HG03066 (cell line): ENCODE results near the gene MED15.
"Not testable (repeated sequence)": the region's sequence is repeated elsewhere in the genome, so short reads cannot be mapped to it uniquely, and the experiment has no call there.

Experiments
- ATAC-seq: cut with Tn5 transposase; IDR thresholded peaks from one replicate; pipeline ENCODE4 v1.9.1; 2021; ENCODE audit warnings: low read depth; ENCODE audit not compliant: unreplicated experiment

Gene MED15, protein sequence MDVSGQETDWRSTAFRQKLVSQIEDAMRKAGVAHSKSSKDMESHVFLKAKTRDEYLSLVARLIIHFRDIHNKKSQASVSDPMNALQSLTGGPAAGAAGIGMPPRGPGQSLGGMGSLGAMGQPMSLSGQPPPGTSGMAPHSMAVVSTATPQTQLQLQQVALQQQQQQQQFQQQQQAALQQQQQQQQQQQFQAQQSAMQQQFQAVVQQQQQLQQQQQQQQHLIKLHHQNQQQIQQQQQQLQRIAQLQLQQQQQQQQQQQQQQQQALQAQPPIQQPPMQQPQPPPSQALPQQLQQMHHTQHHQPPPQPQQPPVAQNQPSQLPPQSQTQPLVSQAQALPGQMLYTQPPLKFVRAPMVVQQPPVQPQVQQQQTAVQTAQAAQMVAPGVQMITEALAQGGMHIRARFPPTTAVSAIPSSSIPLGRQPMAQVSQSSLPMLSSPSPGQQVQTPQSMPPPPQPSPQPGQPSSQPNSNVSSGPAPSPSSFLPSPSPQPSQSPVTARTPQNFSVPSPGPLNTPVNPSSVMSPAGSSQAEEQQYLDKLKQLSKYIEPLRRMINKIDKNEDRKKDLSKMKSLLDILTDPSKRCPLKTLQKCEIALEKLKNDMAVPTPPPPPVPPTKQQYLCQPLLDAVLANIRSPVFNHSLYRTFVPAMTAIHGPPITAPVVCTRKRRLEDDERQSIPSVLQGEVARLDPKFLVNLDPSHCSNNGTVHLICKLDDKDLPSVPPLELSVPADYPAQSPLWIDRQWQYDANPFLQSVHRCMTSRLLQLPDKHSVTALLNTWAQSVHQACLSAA

DNA sequence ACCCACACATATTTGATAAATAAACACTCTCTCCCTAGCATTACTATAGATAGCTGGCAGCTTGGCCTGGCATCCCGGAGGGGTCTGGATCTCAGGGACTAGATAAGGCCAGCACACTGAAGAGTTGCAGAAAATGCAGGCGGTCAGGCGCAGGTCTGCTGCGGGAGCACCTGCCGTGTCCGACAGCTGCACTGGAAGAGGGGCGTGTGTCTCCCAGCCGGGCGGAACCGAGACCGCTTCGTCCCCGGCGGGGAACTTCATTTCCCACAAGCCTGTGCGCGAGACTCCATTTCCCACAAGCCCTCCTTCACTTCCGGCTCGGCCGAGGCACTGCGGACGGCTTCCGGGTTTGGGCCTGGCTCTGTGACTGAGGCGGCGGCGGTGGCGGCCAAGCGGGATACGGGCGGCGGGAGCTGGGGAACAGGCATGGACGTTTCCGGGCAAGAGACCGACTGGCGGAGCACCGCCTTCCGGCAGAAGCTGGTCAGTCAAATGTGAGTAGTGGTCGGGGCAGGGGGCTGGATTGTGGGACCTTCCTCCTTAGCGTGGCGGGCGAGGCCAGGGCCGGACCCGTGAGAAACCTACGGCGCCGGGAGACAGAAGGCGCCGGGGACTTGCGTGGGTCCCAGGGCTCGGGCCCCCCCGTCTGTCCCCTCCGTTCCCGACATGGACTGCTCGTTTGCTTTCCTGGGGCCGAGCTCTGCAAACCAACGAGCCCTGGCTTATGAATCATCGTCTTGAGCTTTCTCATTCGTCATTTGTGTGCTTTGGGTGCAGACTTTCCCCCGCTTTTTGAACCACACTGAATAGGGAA lies at the start of gene MED15:
MED15 (plus strand) TSS at position 358 of the 814 bp plus-strand sequence; CDS start at position 427, 69 bp downstream.
- peak; percentile 91 for ATAC-seq

DNA sequence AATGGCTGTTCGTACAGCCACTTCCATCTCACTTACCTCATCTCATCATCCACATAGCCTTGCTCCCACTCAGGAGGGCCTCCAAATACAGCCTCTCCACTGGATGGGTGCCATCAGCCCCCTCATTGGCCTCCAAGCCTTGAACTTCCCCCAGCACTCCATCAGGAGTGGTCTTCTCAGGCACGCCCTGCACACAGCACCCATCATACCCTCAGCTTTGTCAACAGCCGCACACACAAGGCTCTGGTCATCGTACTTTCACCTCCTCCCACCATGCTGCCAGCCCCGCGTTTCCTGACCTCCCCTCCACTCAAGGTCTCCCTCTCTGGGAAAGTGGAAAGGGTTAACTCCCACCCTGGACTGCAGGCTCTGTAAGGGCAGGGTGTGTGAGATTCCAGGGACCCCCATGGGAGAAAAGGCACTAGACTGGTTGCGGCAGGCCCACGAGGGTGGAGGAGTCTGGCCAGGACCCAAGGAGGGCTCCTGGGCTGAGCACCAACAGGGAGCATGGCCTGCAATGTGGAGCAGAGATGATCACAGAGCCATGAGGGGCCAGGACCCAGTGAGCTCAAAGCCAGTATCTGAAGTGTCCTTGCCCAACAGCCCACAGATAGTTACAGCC lies 48.8 kb upstream of the MED15 start:
- ATAC-seq: no peak

DNA sequence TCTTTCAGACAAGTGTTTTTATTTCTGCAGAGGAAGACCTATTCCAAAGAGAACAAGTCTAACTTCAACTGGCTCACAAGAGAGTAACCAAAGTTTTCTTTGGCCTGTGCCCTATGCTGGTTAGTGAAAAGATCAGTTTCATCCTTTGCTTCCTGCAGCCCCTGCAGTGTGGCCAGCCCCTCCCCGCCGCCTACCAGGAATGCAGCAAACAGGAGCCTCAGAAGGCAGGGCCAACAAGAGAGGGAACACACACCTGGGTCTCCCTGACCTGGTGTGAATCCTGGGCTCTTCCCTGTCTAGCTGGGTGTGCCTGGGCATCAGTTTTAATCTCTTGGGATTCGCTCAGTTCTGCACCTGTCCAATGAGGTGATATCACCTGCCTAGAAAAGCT lies 48.3 kb upstream of the MED15 start:
- ATAC-seq: no peak

DNA sequence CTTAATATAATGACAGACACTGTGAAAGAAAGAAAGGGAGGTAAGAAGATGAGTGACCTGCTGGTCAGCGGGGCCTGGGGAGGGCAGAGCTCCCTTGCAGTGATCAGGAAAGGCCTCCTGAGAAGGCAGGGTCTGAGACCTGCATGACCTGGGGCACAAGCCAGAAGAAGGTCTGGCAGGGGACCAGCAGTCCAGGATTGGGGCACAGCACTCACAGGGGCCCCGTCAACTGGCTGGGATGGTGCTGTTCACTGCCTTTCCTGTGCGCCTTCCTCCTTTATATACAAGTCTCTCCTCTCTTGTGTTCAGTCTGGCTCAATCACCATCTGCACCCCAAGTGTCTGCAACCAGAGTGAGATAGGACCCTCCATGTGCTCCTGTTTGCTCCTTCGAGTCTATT lies 47.5 kb upstream of the MED15 start:
- ATAC-seq: no peak

DNA sequence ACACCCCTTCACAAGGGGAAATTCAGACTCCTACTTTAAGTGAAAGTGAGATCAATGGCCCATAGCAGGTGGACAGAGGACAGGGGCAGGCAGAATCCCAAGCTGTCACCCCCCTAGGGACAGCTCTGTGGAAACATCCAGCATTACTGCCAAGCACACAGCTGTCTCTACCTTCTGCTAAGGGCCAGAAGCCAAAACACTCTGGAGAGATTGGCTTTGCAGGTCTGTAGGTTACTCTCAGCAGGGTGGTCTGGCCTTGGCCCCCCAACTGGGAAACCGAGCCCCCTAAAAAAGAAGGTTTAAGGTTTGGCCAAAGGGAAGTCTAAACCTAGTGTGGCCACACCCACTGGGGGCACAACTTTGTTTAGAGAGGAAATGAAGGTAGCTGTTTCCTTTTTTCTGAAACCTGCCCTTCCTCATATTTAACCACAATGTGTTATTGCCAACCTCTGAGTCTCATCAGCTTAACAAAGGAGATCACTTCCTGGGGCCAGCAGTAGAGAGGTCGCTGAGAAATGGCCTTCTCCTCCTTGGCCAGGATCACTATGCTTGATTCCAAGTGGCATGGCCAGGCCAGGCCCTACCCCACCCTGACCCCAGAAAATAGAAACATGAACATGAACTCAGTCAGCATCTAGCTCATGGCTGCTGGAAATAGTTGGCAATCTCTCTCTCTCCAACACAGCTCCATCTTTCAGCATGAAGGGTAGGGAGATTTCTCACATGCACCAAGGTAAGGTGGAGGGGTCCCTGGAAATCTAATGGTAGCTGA lies 43.9 kb upstream of the MED15 start:
- no peak for ATAC-seq

DNA sequence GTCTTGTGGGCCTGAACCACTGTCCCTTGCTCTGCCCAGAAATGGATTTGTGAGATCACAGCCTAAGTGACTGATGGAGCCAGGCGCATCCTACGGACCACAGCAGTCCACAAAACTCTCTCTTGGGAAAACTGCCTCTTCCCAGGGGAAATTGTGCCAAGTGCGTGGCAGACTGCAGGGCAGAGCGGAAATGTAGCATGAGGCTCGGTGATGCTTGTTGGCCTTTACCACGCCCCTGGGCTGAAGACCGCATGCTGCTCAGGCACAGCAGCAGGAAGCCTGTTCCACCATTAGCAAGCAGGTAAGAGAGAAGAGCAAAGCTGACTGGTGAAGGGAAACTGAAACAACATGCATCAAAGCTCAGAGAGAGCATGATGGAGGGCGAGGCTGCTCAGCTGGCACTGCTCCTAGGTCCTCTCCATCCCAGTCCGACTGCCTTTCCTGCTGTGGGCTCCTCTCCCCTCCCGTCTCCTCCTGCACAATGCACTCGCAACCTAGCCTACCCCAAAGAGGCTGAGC lies 43.3 kb upstream of the MED15 start:
- no peak for ATAC-seq

DNA sequence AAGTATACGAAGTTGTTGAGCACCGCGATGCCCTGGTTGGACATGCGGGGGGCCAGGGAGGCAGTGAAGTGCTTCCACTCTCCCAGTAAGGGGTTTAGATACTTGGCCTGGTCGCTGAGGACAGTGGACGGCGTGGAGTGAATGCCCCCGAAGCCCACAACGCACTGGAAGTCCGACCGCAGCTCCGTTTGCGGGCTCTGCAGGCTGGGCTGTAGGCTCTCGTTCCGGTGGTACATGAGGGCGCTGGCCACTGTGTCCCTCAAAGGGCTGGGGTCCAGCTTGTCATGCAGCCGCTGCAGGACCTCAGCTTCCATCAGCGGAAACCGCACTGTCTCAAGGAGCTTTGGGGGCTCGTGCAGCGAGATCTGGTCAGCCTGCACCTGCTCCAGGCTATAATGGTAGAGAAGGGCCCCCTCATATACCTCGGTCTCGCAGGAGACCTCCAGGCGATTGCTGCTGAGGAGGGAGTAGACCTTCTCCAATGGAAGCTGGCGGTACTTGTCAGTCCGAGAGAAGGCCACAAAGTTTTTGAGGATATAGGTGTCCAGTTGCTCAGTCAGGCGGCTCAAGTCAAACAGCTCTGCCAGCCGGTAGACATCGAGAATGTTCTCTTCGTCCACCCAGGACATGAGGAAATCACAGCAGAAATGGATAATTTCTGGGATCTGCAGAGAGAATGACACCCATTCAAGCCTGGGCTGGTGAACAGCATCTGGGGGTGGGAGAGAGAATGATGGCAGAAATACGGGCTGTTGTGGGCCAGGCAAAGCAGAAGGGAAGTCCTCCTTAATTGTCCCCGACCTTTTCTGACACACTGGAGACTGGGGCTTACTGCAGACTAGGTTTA lies 42.3 kb upstream of the MED15 start:
- ATAC-seq: no peak

DNA sequence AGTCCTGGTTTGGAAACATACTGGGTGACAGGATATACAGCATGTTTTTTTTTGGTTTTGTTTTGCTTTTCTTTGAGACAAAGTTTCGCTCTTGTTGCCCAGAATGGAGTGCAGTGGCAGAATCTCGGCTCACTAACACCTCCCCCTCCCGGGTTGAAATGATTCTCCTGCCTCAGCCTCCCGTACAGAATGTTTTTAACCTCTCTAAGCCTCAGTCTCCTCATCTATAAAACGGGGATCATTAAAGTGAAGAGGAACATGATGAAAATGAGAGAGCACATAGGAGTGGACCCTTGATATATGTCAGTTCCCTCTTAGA lies 41.7 kb upstream of the MED15 start:
- no peak for ATAC-seq

DNA sequence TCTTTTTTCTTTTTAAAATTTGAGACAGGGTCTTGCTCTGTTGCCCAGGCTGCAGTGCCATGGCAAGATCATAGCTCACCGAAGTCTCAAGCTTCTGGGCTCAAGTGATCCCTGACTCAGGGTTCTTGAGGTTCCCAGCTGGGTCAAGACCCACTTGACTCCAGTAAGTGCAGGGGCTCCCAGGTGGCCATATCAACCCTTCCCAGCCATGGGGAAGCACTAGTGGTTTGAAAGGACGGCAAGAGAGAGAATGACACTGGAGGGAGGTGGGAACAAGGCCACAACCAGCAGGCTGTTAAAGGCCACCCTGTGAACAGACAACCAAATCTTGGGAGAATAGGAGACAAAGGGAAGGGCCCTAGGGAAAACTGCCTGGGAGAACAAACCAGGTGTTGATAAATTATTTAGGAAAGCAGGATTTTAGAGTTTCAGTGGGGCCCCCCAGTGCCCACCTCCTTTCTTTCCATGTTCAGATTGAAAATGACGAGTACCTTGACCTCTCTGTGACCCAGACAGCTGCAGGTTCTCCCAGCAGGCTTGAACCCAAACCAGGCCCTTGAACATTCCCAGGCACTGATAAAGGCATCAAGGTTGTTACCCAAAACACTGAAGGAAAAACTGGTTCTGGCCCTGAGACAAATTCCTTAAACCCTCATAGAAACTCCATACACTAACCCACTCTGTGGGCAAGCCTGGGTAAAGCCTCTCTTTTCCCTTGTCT lies 40.6 kb upstream of the MED15 start:
- no peak for ATAC-seq

DNA sequence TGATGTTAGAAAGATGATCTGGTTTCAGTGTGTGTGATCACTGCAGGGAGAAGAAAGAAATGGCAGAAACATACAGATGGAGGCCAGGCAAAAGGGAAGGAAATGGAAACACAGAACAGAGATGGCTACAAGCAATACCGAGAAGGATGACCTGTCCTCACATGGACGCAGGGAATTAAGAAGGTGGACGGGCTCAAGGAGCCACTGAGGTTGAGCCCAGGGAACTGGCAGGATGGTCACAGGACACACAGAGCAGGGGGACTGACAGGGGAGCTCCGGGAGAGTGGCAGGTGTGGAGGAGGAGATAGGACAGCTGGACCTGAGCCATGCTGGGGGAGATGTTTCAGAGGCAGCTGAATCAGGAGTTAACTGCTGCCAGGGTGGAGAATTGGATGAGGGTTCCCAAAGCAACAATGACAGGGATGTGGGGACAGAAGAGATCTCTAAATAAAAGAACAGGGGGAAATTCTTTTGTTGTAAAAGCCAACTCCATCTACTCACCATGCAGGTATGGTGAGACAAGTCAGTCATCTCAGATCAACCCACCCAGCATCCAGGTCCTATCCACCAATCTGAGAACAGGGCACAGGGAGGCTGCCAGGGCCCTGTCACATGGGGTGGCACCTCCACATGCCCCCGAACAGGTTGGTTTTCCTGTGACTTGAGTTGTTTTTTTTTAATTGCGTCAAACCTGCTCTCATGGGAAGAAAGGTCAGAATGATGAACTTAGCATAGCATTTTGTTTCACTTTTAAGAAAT lies 38.1 kb upstream of the MED15 start:
- ATAC-seq: no peak

DNA sequence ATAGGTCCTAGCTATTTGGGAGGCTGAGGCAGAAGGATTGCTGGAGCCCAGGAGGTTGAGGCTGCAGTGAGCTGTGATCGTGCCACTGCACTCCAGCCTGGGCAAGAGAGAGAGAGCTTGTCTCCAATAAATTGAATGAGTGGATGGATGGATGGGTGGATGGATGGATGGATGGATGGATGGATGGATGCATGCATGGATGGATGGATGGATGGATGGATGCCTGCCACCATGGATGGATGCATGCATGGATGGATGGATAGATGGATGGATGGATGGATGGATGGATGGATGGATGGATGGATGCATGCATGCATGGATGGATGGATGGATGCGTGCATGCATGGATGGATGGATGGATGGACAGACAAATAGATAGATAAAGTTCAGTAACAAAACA lies 36.9 kb upstream of the MED15 start:
- not testable (repeated sequence) for ATAC-seq

DNA sequence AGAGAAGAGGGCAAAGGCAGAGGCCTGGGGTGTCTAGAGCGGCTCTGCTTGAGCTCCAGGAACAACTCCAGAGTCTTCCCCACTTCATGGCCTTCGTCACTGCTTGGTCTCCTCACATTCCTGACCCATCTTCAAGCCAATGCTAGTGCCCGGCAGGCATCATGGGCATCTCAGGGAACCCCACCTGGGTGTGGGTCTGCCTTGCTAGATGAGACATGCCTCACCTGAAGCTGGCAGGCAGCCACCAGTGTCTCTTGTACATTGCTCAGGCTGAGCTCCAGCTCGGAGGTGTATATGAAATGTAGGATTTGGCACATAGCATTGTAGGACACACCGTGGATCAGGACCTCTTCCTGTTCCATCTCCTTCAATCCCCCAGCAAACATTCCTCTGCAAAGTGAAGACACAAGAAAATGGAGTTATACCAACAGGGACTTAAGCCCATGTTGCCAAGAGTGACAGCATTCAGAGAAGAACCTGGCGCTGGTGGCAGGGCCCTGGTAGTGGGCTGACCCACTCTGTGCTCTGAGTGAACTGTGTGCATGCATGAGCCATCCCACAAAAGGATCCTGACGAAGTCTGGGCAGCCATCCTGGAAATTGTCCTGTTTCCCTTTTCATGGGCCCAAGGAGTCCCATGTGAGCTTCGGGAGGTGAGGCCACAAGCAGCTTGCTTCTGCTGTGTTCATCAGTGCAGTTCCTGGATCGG lies 36.1 kb upstream of the MED15 start:
- ATAC-seq: no peak

DNA sequence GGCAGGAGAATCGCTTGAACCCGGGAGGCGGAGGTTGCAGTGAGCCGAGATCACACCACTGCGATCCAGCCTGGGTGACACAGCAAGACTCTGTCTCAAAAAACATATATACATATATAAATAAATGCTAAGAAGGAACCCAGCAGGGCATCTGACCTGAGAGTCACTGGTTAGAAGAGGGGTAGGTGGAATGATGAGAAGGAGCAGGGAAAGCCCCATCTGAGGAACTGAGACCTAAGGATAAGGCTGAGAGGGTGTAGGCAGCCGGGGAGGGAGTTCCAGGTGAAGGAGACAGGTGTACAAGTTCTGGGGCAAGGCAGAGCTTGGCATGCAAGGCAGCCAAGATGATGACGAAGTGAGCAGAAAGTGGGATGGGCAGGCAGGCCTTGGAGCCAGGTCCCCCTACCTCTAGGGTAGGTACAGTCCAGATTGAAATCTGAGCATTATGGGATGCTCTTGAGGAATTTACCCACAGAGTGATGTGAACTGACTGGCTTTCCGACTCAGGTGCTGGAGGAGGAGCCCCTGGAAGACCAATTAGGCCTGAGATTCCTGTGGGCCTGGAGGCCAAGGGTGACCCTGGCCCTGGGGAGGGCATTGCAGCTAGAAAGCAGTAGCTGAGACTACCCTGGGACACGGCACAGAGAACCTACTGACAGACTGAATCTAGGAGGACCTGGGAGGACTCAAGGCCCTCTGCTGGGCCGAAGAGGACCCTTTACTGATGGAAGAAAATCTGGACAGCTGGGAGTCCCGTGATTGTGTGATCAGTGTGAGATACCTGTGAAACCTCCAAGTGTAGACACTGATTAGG lies 34.6 kb upstream of the MED15 start:
- ATAC-seq: no peak

DNA sequence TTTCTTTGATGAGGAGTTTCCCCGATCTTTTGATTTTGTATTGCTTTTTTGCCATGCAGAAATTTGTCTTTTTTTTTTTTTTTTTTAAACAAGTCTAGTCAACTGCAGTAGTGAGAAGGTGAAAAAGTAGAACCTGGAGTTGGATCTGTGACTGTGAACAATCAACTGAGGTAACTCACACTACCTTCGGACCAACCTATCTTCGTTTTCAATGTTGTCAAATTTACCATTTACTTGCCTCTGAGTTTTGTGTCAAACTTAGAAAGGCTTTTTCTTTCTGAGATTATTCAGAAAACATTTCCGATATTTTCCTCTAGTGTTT lies 32.3 kb upstream of the MED15 start:
- ATAC-seq: no peak

DNA sequence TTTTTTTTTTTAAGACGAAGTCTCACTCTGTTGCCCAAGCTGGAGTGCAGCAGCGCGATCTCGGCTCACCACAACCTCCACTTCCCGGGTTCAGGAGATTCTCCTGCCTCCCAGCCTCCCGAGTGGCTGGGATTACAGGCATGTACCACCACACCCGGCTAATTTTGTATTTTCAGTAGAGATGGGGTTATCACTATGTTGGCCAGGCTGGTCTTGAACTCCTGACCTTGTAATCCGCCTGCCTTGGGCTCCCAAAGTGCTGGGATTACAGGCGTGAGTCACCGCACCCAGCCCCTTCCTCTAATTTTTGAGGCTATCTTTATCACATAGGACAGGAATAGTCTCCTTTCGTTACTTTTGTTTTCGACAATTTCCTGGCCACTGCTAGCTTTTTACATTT lies 31.8 kb upstream of the MED15 start:
- not testable (repeated sequence) for ATAC-seq

DNA sequence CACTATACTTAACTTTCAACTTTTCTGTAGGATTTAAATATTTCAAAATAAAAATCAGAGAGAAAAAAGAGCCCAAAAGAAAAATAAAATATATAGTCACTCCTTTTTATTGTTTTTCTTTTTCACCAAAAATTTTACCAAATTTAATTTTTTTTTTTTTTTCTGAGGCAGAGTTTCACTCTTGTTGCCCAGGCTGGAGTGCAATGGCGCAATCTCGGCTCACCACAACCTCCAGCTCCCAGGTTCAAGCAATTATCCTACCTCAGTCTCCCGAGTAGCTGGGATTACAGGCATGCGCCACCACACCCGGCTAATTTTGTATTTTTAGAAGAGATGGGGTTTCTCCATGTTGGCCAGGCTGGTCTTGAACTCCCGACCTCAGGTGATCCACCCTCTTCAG lies 29.4 kb upstream of the MED15 start:
- ATAC-seq: not testable (repeated sequence)
